GM12872 (cell line): ENCODE results near the gene PCDHB1.
A peak's percentile ranks its signal among the peaks of the same experiment; 100 is the strongest.

Experiments used
- CTCF ChIP-seq: IDR thresholded peaks from 3 replicates; pipeline ENCODE4 v1.5.1; 2011; ENCODE audit warnings: low read depth, mild to moderate bottlenecking, low read length, moderate library complexity; ENCODE audit not compliant: insufficient read depth

Gene PCDHB1

GRCh38 chr5:141040093-141040770 lies 10.9 kb upstream of the PCDHB1 start:
- TF ChIP-seq CTCF, result no peak

- peak; percentile 38; the same call in 2 of the 3 replicates for TF ChIP-seq CTCF
Measured at GRCh38 chr5:141040771-141041426, 10.3 kb upstream of the PCDHB1 start.

- TF ChIP-seq CTCF, result no peak
Measured at GRCh38 chr5:141041427-141041785, 9.8 kb upstream of the PCDHB1 start.

- TF ChIP-seq CTCF, result no peak
Measured at GRCh38 chr5:141042555-141042954, 8.6 kb upstream of the PCDHB1 start.

GRCh38 chr5:141051521-141051866 lies 320 bp downstream of the PCDHB1 start:
- TF ChIP-seq CTCF, result no peak

GRCh38 chr5:141077826-141078225 lies 26.7 kb downstream of the PCDHB1 start:
- TF ChIP-seq CTCF, result no peak

GRCh38 chr5:141082228-141082627 lies 31.1 kb downstream of the PCDHB1 start:
- TF ChIP-seq CTCF, result no peak
